Measurements from ENCODE around the gene SLK. TPM values are rescaled to one million over a fixed set of nuclear protein-coding genes. Genes with fewer than 3 reads are reported as not detected.

SLK gene
- polyA plus RNA-seq, 1 of the 3 experiments (the other 2 are of a cell fraction): 4.0 TPM

DNA sequence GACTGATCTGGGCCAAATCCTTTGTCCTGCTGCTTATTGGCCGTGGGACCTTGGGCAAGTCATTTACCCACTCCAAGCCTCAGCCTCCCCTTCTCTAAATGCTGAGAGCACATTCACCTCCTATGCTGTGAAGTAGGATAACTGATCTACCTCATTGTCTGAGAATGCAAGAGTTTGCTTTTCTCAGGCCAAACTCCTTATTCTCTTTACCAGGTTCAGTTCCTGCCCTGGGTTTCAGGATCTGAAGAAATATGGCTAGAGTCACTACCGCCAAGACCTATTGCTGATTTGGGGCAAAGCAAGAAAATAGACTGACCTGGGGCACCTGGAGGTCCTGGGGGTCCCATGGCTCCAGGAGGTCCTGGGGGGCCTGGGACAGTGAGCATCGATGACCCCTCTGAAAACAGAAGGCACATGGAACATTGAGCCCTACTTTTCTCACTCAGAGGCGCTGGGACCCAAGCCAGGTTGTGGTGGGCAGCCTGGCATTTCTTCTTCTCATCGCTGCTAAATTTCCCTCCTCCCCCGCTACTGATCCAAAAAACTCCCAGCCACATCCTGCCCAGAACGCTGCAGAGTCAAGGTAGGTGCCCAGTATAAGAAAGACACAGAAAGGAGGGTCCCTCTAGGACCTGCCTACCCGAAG, 76.4 kb downstream of the SLK start:
- no peaks in the 10 kb centered on the region for H3K79me2 ChIP-seq (ENCODE audit: insufficient read depth)
- no peaks in the 10 kb centered on the region for H3K27me3 ChIP-seq (ENCODE audit: insufficient read depth)
- no peaks in the 10 kb centered on the region; a peak in 1 of 4 replicates for H3K4me1 ChIP-seq (ENCODE audit: control insufficient read depth in 1 of 2, insufficient read depth in 2 of 2, low read depth in 1 of 2, low read length in 1 of 2)
- H3F3A ChIP-seq (replicated peaks; ENCODE audit: insufficient read depth): no peaks in the 10 kb centered on the region
- no peaks in the 10 kb centered on the region for H3K9me3 ChIP-seq
- ChIA-PET CTCF (no interaction called here), POLR2A (no interaction called here)
- TF ChIP-seq MXI1 (IDR thresholded peaks at IDR 0.05; ENCODE audit: low read depth, low read length) (no peak), FOXJ3 (CRISPR knock-in tag; IDR thresholded peaks at IDR 0.05) (no peak), POLR2AphosphoS5 (IDR thresholded peaks at IDR 0.05; ENCODE audit: low read depth, low read length) (no peak), TAF1 (IDR thresholded peaks at IDR 0.05; ENCODE audit: borderline replicate concordance, low read depth, low read length) (no peak), TCF12 (IDR thresholded peaks at IDR 0.05) (no peak), MEF2A (IDR thresholded peaks at IDR 0.05; ENCODE audit: borderline replicate concordance, low read depth) (no peak), CHD2 (IDR thresholded peaks at IDR 0.05; ENCODE audit: low read length, partially characterized antibody) (no peak), YY1 (IDR thresholded peaks at IDR 0.05; ENCODE audit: low read depth) (no peak), SMC3 (IDR thresholded peaks at IDR 0.05; ENCODE audit: low read depth, low read length) (no peak), JUND (IDR thresholded peaks at IDR 0.05) (no peak), RCOR1 (IDR thresholded peaks at IDR 0.05; ENCODE audit: low read length) (no peak), EZH2phosphoT487 (IDR thresholded peaks at IDR 0.05; ENCODE audit: borderline replicate concordance, low read depth) (no peak)
- TF ChIP-seq, protein P1, sequence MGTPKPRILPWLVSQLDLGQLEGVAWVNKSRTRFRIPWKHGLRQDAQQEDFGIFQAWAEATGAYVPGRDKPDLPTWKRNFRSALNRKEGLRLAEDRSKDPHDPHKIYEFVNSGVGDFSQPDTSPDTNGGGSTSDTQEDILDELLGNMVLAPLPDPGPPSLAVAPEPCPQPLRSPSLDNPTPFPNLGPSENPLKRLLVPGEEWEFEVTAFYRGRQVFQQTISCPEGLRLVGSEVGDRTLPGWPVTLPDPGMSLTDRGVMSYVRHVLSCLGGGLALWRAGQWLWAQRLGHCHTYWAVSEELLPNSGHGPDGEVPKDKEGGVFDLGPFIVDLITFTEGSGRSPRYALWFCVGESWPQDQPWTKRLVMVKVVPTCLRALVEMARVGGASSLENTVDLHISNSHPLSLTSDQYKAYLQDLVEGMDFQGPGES (IDR thresholded peaks at IDR 0.05; ENCODE audit: low read depth, low read length): no peak
- TF ChIP-seq, protein P2, sequence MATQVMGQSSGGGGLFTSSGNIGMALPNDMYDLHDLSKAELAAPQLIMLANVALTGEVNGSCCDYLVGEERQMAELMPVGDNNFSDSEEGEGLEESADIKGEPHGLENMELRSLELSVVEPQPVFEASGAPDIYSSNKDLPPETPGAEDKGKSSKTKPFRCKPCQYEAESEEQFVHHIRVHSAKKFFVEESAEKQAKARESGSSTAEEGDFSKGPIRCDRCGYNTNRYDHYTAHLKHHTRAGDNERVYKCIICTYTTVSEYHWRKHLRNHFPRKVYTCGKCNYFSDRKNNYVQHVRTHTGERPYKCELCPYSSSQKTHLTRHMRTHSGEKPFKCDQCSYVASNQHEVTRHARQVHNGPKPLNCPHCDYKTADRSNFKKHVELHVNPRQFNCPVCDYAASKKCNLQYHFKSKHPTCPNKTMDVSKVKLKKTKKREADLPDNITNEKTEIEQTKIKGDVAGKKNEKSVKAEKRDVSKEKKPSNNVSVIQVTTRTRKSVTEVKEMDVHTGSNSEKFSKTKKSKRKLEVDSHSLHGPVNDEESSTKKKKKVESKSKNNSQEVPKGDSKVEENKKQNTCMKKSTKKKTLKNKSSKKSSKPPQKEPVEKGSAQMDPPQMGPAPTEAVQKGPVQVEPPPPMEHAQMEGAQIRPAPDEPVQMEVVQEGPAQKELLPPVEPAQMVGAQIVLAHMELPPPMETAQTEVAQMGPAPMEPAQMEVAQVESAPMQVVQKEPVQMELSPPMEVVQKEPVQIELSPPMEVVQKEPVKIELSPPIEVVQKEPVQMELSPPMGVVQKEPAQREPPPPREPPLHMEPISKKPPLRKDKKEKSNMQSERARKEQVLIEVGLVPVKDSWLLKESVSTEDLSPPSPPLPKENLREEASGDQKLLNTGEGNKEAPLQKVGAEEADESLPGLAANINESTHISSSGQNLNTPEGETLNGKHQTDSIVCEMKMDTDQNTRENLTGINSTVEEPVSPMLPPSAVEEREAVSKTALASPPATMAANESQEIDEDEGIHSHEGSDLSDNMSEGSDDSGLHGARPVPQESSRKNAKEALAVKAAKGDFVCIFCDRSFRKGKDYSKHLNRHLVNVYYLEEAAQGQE (IDR thresholded peaks at IDR 0.05; ENCODE audit: low read depth, low read length): no peak
- TF ChIP-seq, protein P3, sequence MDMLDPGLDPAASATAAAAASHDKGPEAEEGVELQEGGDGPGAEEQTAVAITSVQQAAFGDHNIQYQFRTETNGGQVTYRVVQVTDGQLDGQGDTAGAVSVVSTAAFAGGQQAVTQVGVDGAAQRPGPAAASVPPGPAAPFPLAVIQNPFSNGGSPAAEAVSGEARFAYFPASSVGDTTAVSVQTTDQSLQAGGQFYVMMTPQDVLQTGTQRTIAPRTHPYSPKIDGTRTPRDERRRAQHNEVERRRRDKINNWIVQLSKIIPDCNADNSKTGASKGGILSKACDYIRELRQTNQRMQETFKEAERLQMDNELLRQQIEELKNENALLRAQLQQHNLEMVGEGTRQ (IDR thresholded peaks at IDR 0.05; ENCODE audit: borderline replicate concordance, low read depth, low read length): no peak
- no peaks in the 10 kb centered on the region for H4K20me1 ChIP-seq (ENCODE audit: insufficient read depth)
- no peaks in the 10 kb centered on the region for H3K36me3 ChIP-seq (replicated peaks in 1 of 2; ENCODE audit: control insufficient read depth in 1 of 2, insufficient read depth in 2 of 2, low read length in 1 of 2)
- 70% methylated on average over 8 of the region's 8 CpGs for WGBS (ENCODE audit: low lambda C conversion rate)
- no peaks in the 10 kb centered on the region for H3K9me2 ChIP-seq
- no peak for DNase-seq
- H2AFZ ChIP-seq (ENCODE audit: low read depth): no peak overlapping the region
- H3K27ac ChIP-seq (ENCODE audit: low read depth in 2 of 2, low read length in 1 of 2): no peak overlapping the region
- H3K9ac ChIP-seq: no peak overlapping the region
- H3K4me2 ChIP-seq: no peak overlapping the region
- no peak overlapping the region for H3K4me3 ChIP-seq (ENCODE audit: low read depth in 2 of 2, low read length in 1 of 2)
